Omental fat pad (tissue), 4 donors: ENCODE measurements around the gene GIPC3. TPM values are rescaled to one million over a fixed set of nuclear protein-coding genes. Genes with fewer than 3 reads are reported as not detected.

ENCODE experiments used
- ATAC-seq: fragments of 150-250 bp; one replicate; pipeline ENCODE4 v1.9.1; 2016; ENCODE audit warnings: mild to moderate bottlenecking, moderate library complexity; ENCODE audit not compliant: low FRiP score
- DNase-seq: peaks from one replicate; pipeline ENCODE4 v3.0.0-alpha.2; 2019; ENCODE audit warnings: low spot score
- total RNA-seq, 4 donors: library from RNA; depleted of rRNA; stranded (reverse); fragments of >200 nt; gene quantifications; one replicate each; pipeline ENCODE4 v1.1.0, GENCODE V29; 2016
- TF ChIP-seq, protein P1 (sequence below), 3 donors: fragments of 450-650 bp; IDR thresholded peaks; one replicate each; pipeline ENCODE4 v1.5.1; 2016 to 2017; ENCODE audit warnings: antibody characterized with exemption in 3 of 3, mild to moderate bottlenecking in 3 of 3, moderate library complexity in 2 of 3

Gene GIPC3
- total RNA-seq, 4 donors from 2014 or later: 0.56 to 3.0 (median 1.0) TPM

DNA sequence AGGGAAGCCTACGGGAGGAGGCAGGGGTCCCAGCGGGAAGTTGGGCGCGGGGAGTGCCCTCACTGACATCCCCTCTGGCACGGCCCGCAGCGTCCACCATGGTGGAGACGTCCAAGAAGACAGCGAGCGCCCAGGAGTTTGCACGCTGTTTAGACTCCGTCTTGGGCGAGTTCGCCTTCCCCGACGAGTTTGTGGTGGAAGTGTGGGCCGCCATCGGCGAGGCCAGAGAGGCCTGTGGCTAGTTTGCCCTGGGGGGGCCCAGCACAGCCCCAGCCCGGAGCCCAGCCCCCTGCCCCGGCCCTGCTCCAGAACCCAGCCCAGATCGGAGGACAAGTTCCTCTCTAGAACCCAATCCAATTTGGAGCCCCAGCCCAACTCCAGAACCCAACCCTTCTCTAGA is 4.7 kb downstream of the GIPC3 start:
- ATAC-seq (no peak), DNase-seq (no peak)
- TF ChIP-seq, protein P1, sequence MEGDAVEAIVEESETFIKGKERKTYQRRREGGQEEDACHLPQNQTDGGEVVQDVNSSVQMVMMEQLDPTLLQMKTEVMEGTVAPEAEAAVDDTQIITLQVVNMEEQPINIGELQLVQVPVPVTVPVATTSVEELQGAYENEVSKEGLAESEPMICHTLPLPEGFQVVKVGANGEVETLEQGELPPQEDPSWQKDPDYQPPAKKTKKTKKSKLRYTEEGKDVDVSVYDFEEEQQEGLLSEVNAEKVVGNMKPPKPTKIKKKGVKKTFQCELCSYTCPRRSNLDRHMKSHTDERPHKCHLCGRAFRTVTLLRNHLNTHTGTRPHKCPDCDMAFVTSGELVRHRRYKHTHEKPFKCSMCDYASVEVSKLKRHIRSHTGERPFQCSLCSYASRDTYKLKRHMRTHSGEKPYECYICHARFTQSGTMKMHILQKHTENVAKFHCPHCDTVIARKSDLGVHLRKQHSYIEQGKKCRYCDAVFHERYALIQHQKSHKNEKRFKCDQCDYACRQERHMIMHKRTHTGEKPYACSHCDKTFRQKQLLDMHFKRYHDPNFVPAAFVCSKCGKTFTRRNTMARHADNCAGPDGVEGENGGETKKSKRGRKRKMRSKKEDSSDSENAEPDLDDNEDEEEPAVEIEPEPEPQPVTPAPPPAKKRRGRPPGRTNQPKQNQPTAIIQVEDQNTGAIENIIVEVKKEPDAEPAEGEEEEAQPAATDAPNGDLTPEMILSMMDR (IDR thresholded peaks at IDR 0.05): no peak

DNA sequence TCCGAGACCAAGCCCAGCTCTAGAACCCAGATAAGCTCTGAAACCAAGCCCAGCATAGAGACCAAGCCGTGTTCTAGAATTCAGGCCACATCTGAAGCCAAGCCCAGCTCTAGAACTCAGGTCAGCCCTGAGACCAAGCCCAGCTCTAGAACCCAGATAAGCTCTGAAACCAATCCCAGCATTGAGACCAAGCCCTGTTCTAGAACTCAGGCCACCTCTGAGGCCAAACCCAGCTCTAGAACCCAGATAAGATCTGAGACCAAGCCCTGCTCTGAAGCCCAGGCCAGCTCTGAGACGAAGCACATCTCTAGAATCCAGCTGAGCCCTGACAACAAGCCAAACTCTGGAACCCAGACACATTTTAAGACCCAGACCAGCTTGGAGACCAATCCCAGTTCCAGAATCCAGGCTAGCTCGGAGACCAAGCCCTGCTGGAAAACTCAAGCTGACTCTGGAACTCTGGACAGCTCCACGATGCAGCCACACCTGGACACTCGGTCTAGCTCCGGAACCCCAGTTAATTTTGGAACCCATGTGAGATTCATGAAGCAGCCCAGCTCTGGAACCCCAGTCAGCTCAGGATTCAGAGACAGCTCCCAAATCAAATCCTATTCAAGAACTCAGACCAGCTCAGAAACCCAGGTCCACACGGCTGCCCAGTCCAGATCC is 5.8 kb downstream of the GIPC3 start:
- TF ChIP-seq, protein P1 (IDR thresholded peaks at IDR 0.05): no peak
- ATAC-seq (no peak), DNase-seq (no peak)

DNA sequence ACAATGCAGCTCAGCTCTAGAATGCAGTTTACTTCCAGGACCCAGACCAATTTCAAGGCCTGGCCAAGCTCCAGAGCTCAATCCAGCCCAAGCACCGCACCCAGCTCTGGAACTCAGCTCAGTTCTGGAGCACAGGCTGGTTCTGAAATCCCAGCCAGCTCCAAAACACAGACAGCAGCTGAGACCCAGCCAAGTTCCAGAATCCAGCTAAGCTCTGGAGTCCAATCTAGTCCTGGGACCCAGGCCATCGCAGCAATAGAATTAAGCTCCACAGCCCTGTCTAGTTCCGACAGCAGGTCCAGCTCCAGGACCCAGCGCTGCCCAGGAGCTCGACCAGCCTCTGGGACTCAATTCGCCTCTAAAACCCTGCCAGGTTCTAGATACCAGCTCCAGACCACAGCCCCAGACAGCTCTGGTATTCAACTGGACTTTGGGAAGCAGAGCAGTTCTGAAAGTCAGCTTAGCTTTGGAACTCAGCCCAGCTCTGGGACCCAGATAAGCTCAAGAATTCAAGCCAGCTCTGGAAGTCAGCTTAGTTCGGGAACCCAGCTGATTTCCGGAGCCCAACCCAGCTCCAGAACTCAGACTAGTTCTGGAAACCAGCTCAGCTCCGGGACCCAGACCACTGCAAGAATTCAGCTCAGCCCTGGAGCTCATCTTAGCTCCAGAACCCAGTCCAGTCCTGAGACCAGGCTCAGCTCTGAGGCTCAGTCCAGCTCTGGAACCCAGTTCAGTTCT is 6.8 kb downstream of the GIPC3 start:
- DNase-seq: no peak
- TF ChIP-seq, protein P1 (IDR thresholded peaks at IDR 0.05): no peak
- ATAC-seq: peak; percentile 11

DNA sequence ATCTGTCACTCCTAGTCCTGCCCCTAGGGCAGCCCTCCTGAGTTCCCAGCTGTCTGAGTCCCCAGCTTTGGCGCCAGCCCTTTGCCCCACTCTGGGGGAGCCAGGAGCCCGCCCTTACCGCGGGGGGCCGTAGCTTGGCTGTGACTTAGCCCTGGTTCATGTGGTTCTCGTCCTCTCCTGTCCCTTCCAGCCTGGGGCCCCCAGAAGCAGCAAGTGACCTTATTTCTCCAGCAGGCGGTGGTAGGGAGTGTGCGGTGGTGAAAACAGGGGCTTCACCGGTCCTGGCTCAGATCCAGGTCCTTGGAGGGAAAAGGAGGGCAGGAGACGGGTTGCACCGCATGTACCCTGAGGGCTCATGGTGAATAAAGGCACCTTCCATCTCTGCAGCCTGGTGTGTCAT is 7.9 kb downstream of the GIPC3 start:
- TF ChIP-seq, protein P1 (IDR thresholded peaks at IDR 0.05): no peak
- ATAC-seq (no peak), DNase-seq (no peak)

DNA sequence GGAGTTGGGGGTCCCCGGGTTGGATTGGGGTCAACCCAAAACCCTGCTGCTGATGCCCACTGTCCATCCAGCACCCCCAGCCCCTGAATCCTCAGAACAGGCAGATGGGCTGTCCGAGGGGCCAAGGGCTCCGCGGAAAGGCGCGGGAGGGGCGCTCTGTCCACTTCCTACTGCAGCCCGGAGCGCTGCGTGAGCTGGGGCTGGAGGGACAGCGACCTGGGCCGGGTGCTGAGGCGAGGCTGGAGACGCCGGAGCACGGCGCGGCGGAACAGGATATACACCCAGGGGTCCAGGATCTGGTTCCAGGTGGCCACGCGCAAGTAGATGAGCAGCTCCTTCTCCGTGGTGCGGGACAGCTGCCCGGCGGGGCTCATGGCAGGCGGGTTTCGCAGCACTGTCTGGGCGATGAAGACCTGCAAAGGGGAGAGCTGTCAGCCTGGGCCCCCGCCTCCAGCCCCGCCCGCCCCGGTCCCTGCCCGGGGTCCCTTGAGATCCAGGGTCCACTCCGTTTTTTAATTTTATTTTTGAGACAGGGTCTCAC is 10.3 kb downstream of the GIPC3 start:
- no peak for ATAC-seq
- DNase-seq: no peak
- TF ChIP-seq, protein P1 (IDR thresholded peaks at IDR 0.05): no peak

DNA sequence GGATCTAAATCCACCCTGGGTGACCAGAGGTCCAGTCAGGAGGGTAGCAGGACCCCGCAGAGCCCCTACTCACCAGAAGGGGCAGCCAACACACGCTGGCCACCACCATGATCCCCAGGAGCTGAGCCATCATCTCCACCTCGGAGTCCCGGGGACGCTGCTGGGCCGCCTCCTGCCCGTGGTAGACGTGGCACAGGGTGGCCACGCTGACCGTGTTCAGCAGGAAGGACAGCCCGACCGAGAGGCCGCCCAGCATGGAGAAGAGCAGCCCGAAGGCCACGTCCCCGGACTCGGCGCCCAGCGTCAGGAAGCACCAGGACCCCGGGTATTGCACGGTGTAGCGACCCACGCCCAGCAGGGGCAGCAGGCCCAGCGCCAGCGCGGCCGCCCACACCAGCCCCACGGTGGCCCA is 14.5 kb downstream of the GIPC3 start:
- ATAC-seq (no peak), DNase-seq (no peak)
- TF ChIP-seq, protein P1 (IDR thresholded peaks at IDR 0.05): no peak
